GM18502 (cell line): ENCODE results near the gene SMIM22.

Experiments
- ATAC-seq: cut with Tn5 transposase; IDR thresholded peaks from one replicate; pipeline ENCODE4 v1.9.1; 2021; ENCODE audit warnings: mild to moderate bottlenecking; ENCODE audit not compliant: unreplicated experiment, poor library complexity

SMIM22 gene

DNA sequence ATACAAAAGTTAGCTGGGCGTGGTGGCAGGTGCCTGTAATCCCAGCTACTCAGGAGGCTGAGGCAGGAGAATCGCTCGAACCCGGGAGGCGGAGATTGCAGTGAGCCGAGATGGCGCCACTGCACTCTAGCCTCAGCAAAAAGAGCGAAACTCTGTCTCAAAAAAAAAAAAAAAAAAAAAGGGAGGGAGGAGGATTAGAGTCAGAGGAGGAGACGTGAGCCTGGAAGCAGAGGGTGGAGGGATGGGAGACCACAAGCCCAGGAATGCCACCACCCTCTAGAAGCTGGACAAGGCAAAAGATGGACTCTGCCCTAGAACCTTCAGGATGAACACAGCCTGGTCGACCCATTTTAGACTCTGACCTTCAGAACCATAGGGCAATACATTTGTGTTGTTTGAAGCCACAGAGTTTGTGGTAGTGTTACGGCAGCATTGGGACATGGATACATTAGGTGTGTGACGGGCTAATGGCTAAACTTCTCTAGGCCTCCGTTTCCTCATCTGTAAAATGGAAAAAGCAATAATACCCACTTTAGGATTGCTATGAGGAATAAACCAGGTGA, 2.1 kb upstream of the SMIM22 start:
- ATAC-seq: no peak

DNA sequence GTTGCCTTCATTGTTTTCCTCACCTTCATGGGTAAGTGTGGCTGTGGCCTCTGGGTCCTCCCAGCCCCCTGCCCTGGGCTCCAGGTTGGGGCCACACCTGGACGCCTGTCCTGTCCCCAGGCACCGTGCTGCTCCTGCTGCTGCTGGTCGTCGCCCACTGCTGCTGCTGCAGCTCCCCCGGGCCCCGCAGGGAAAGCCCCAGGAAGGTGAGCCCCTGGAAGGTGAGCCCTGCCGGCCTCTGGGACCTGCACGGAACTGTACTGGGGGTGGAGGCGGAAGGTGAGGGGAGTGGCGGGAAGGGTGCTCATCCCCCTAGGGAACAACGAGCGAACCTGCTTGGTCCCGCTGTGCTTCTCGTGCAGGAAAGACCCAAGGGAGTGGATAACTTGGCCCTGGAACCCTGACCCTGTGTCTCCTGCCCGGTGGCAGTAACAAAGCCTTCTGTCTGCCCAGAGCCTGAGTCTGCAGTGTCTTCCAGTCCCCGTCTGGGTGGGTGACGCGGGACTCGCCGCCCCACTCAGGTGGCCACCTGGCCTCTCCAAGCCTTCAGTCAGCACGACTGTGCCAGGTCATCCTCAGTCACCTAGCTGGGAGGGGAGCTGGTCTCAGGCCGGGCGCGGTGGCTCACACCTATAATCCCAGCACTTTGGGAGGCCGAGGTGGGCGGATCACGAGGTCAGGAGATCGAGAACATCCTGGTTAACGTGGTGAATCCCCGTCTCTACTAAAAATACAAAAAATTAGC, 831 bp downstream of the SMIM22 start:
- no peak for ATAC-seq

DNA sequence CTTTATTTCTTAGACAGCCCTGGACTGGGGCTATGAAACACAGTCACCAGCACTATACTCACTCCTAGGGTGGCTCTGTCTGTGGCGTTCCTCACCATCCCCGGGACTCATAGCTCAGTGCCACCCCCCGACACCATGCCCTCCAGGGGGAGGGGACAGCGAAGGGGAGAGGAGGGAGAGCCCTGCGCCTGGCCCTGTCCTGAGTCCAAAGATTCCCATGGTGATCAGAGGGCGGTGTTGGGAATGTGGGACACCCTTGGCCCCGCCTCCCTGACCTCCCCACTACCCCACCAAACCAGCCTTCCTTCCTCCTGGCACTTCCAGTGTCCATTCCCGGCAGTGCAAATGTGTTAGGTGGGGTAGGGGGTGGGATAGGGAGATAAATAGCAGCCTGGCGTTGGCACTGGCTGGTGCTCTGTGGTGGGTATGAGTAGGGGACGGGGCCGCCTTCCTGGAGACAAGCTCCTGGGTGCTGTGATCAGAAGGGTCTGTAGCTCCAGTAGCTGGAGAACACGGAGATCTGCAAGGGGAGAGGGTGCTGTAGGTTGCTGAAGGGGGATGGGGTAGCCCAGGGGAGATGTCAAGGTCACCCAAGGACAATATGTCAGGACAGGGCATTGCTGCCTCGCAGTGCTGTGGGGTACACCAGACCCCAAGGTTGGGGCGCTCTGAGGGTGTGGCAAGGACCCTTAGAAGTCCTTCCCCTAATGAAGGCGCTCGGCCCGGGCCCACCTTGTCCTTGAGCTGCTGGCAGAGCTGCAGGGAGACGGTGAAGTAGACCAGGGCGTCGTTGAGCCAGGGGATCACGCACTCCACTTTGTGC, 2.0 kb downstream of the SMIM22 start:
- no peak for ATAC-seq

DNA sequence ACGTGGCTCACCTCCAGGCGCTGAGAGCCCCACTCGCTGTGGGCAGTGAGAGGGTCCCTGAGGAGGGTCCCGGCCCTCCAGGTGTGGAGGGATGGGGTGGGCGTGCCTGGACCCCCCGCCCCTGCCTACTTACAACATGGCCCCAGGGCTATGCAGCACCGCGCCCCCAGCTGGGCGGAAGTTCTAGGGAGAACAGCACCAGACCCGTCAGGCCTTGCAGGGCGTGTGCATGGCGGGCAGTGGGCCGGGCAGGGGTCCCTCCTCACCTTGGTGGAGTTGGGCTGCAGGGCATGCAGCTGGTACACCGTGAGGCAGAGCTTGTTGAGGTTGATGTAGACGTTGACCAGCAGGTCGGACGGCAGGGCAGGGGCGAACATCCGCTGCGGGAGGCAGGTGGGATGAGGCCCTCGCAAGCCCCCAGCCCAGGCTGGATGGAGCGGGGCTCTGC, 2.7 kb downstream of the SMIM22 start:
- no peak for ATAC-seq

DNA sequence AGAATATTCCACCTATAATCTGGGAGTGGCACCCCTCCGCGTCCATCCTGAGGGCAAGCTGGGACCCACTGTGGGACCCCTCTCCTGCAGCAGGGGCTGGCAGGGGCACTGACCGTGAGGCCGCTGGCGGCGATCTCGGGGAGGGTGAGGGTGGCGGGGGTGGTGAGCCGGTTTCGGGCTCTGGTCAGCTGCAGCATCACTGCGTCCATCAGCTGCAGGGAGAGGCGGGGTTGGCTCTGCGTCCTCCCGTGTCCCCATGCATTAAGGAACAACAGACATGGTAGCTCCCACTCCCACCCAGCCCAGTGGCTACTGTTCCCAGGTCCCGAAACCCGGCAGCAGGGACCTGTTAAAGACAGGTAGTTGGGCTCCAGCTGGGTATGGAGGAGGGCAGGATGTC, 3.3 kb downstream of the SMIM22 start:
- ATAC-seq: no peak

DNA sequence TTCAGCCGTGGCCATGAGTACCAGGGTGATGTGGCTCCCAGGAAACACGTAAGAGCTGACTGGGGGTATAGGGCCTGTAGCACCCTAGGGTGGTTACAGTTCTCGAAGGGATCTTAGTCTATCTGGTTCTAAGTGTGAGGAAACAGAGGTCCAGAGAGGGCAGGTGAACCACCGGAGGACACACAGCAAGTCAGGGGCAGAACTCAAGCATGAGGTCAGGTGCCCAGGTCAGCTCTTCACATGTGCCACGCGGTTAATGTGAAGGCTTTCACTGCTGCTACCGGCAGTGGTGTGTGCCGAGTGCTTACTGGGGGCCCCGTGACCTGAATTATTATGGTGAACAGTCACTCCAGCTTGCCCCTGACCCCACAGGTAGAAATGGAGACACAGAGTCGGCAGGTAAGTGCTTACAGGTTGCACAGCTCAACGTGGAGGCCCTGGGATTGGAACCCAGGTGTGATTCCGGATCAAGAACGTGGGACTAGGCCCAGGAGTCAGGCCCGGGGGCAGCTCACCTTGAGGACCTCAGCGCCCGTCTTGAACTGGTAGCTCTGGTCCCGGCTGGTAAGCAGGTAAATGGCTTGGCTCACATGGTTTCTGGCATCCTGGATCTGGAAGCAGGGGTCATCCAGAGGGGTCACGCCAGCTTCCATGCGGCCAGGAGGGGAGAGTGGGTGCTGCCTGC, 4.1 kb downstream of the SMIM22 start:
- no peak for ATAC-seq

DNA sequence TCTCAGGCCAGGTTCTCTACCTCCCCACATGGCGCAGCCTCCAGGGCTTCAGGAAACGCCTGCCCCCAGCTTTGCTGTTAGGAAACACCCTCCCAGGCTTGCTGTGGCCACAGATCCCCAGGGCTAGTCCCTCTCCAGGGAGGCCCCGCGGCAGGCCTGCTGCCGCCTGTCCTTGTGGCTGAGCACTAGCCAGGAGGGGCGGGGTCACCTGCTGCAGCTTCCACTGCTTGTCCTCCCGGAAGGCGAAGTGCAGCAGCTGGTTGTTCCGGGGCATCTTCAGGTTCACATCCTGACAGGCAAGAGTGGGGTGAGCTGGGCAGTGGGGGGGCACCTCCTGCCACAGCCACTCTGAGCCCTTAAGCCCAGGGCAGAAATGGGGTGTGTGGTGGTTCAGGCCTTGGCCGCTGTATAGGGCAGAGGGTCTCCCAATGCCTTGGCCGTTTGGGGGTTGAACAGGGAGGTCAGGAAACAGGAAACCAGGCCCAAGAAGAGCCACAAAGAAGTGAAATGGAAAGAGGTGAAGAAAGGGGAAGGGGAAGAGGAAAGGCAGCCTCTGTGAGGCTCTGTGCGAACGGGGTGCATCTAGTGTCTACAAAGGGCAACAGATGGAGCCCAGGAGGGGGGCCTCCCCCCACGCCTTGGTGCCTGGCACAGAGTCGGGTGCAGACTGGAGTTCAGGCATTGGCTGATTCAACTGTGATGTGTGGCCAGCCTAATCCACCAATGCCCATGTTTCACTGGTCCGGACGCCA, 5.3 kb downstream of the SMIM22 start:
- ATAC-seq: no peak

DNA sequence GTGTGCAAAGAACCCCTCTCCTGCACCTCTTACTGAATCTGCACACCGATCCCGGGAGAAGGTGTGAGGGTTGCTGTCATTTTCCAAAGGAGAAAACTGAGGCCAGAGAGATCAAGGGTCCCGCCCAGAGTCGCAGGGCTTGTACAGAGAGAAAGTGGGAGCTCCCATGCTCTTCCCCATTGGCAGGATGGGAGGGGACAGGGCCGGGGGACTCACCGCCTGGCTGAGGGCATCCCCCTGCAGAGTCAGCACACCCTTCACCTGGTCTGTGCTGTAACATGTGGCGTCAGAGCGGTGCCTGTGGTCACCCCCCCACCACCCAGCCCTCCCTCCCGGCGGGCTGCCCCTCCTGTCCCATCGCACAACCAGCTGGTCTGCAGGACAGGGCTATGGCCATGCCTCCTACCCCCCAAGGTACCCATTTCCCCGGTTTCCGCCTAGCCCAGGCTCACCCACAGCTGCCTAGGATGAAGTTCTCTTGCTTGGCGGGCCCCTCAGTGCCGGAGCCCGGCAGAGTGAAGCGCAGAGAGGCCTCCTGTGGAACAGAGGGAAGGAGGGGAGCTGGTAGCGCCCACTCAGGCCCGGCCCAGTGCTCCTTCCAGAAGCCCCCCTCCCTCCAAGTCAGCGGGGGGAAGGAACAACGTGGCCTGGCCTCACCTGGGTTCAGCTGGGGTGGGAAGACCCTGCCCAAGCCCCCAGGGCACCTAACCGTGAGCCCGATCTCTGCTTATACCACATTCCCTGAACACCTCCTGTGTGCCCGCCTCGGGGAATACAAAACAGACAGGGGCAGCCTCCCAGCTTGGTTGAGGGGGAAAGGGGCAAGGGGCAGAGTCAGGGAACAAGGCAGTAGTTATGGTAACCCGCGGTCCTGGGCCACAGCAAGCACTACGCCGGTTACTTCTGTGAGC, 6.1 kb downstream of the SMIM22 start:
- ATAC-seq: no peak

DNA sequence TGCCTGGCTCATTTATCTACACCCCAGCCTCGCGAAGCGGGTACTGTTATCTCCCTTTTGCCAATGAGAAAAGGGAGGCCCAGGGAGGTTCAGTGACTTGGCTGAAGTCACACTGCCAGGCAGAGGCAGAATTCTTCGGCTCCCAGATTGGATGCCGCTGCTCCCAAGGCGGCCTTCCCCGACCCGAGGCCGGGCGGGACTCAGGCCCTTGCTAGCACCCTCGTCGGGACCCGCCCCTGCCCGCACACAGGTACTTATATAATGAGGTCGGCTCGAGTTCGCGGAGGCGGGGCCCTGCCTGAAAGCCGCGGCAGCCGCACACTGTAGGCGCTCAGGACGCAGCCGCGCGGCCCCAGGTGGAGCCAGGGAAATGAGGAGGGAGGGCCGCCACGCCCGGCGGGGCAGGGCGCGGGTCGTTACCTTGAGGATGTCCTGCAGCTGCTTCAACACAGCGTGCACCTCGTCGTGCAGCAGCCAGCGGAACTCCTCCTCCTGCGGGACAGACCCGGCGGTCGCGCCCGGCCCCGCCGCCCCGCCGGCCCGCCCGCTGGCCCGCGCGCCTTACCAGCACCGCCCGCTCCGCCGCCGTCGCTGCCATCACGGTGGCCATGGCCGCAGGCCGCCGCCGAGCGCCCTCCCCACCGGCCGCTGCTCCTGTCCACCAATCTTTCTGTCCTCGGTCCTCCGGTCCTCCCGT, 6.9 kb downstream of the SMIM22 start, which contains the start of gene ROGDI:
TSS of gene ROGDI (minus strand) at position 672 of the 697 bp plus-strand sequence. CDS start at position 610, 62 bp downstream.
- peak; percentile 67 for ATAC-seq

DNA sequence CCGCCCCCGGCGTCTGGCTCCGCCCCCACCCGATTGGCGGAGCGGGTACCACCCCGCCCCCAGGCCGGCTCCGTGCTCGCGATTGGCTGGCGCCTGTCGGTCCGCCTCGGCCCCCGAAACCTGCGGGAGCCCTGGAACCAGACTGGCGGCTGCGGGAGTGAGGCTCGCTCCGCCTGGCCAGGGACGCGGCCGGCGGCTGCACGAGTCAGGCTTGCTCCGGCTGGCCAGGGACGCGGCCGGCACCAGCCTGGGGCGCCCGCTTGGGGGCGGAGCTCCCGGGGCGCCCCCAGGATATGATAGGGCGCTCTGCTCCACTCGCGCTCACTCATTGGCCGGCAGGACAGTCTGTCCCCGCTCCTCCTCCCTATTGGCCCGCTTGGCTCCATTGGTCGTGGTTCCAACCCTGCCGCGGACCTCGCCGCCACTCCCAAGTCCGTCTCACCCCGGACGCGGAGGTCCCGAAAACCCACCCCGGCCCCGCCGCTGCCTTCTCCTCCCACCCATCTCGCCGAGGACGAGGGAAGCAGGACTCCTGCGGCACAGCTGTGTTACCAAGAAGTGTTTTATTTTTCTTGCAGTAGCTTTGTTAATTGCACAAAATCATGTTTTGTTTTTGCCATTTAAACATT, 7.6 kb downstream of the SMIM22 start:
- peak; percentile 93 for ATAC-seq

DNA sequence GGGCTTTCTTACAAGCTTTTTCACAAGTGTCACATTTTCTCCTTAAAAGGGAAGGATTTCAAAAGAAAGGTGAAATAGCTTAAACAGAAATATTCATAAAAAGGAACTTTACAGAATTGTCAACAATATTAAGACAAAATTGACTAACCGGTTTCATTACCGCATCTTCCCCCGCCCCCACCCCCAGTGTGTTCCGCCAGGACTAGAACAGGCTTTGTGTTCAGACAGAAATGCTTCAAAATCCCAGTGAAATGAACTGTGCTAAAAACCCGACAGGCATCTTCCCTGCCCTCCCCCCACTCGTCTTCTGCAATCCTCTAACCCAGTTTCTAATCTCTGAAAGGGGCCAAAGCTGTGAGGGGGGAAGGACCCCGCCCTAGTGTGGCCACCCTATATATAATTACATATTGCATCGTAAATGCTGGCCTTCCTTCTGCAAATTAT, 8.3 kb downstream of the SMIM22 start:
- no peak for ATAC-seq

DNA sequence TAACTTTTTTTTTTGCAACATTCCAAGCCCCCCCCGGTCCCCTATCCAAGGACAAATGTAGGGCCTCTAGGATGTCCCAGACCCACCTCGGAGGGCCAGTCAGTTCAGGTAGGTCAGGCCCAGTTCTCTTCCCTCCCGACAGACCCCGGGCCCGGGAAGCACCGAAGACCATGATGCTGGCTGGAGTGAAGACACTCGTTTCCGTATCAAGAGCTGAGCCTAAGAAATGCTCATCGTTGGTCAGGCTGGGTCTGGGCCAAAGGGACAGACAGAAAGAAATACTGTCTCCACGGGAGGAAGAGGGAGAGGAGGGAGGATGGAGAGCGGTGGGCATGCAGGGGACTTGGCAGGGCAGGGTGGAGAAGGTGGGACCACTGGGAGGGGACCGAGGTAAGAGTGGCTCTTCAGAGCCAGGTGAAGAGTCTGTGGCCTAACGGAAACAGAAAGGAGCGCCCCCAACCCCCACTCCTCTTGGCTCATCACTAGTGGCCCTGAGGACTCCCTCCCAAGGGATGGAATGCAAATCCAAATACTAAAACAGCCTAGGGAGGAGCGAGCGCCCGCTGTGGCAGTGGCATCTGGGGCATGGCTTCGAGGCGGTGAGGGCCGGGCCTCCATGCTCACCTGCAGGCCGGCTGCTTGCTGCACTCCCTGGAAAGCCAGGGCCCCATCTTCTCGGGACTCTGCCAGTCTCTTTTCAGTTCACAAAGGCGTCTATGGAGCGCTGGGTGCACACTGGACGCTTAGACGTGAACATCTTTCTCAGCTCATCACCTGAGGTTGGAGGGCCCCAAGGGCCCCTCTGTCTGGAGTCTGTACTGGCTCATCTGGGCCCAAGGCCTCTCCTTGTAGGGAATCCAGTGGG, 9.0 kb downstream of the SMIM22 start:
- no peak for ATAC-seq

DNA sequence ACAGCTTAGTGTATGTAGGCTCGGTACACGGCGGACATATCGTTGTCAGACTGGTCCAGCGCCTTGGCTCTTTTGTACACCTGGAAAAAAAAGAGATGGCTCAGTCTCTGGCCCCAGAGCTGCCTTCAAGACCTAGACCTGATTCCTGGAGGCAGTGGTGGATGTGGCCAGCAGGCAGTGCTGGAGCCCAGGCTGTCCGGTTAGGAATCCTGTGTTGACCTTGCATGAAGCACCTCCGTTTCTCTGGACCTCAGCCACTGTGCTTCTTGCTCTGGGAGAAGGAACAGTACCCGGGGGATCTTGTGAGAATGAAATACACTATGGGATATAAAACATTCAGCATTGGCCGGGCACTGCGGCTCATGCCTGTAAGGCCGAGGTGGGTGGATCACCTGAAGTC, 10.1 kb downstream of the SMIM22 start:
- no peak for ATAC-seq

DNA sequence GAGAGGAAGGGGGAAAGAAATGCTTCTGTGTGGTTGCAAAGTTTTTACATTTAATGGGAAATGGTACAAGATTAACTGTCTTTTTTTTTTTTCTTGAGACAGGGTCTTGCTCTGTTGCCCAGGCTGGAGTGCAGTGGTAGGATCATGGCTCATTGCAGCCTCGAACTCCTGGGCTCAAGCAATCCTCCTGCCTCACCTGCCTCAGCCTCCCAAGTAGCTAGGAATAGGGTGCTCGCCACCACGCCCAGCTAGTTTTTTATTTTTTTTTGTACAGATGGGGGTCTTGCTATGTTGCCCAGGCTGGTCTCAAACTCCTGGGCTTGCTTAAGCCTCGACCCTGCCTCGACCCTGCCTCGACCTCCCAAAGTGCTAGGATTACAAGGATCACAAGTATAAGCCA, 11.1 kb downstream of the SMIM22 start:
- no peak for ATAC-seq

DNA sequence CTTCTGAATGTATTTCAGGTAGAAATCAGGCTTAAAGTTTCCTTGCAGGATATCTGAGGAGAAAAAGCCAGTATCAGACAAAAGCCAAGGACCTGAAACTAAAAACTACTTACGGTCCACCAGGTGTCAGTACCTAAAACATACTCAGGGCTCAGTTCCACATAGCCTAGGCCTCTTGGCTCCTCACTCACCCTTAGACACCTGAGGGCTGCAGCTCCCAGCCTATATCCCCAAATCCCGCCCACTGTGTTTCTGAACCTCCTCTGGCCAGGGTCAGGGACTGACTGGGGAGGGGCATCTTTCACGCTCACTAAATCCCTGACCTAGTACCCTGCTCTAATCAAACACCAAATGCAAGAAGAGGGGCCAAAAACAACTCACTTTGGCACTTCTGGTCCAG, 16.1 kb downstream of the SMIM22 start:
- ATAC-seq: no peak

DNA sequence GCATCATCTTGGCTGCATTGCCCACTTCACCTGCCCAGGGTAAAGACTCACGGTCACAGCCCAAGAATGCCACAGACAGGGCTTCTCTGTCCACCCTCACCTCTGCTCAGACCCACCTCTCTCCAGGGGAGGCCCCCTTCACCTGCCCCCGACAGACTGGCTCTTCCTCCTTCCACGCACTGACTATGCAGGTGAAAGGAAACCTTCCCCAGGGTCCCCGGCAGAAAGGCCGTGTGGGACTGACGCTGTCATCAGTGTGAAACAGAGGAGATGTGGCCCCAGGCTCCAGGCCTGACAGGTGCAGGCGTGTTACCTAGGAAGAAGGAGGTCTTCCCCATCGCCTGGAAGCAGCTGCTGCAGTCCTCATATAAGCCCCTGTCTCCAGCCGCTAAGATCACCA, 16.6 kb downstream of the SMIM22 start:
- no peak for ATAC-seq
